ENCODE data around the gene LRRK1. TPM values are rescaled to one million over a fixed set of nuclear protein-coding genes. Genes with fewer than 3 reads are reported as not detected.
A peak's percentile ranks its signal among the peaks of the same experiment; 100 is the strongest.

Gene LRRK1
- total and polyA plus RNA-seq, 2 experiments from 2014 or later: 2.6 to 4.5 TPM

DNA sequence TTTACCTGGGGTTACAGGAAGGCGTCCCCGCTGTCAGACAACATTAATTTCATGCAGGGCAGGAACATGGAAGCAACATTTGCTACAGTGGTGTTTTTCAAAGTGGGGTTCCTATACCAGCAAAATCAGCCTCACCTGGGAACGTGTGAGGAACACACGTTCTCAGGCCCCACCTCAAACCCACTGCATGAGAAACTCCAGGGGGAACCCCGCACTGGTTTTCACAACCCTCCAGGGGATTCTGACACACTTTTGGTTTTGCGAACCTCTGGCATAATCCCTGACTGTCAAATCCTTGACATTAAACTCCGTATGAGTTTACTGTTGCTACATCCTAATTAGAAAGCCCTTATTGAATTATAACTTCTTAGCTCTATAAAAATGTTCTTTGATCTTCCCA, 127.7 kb downstream of the LRRK1 start (continued):
- TF ChIP-seq, protein P1, sequence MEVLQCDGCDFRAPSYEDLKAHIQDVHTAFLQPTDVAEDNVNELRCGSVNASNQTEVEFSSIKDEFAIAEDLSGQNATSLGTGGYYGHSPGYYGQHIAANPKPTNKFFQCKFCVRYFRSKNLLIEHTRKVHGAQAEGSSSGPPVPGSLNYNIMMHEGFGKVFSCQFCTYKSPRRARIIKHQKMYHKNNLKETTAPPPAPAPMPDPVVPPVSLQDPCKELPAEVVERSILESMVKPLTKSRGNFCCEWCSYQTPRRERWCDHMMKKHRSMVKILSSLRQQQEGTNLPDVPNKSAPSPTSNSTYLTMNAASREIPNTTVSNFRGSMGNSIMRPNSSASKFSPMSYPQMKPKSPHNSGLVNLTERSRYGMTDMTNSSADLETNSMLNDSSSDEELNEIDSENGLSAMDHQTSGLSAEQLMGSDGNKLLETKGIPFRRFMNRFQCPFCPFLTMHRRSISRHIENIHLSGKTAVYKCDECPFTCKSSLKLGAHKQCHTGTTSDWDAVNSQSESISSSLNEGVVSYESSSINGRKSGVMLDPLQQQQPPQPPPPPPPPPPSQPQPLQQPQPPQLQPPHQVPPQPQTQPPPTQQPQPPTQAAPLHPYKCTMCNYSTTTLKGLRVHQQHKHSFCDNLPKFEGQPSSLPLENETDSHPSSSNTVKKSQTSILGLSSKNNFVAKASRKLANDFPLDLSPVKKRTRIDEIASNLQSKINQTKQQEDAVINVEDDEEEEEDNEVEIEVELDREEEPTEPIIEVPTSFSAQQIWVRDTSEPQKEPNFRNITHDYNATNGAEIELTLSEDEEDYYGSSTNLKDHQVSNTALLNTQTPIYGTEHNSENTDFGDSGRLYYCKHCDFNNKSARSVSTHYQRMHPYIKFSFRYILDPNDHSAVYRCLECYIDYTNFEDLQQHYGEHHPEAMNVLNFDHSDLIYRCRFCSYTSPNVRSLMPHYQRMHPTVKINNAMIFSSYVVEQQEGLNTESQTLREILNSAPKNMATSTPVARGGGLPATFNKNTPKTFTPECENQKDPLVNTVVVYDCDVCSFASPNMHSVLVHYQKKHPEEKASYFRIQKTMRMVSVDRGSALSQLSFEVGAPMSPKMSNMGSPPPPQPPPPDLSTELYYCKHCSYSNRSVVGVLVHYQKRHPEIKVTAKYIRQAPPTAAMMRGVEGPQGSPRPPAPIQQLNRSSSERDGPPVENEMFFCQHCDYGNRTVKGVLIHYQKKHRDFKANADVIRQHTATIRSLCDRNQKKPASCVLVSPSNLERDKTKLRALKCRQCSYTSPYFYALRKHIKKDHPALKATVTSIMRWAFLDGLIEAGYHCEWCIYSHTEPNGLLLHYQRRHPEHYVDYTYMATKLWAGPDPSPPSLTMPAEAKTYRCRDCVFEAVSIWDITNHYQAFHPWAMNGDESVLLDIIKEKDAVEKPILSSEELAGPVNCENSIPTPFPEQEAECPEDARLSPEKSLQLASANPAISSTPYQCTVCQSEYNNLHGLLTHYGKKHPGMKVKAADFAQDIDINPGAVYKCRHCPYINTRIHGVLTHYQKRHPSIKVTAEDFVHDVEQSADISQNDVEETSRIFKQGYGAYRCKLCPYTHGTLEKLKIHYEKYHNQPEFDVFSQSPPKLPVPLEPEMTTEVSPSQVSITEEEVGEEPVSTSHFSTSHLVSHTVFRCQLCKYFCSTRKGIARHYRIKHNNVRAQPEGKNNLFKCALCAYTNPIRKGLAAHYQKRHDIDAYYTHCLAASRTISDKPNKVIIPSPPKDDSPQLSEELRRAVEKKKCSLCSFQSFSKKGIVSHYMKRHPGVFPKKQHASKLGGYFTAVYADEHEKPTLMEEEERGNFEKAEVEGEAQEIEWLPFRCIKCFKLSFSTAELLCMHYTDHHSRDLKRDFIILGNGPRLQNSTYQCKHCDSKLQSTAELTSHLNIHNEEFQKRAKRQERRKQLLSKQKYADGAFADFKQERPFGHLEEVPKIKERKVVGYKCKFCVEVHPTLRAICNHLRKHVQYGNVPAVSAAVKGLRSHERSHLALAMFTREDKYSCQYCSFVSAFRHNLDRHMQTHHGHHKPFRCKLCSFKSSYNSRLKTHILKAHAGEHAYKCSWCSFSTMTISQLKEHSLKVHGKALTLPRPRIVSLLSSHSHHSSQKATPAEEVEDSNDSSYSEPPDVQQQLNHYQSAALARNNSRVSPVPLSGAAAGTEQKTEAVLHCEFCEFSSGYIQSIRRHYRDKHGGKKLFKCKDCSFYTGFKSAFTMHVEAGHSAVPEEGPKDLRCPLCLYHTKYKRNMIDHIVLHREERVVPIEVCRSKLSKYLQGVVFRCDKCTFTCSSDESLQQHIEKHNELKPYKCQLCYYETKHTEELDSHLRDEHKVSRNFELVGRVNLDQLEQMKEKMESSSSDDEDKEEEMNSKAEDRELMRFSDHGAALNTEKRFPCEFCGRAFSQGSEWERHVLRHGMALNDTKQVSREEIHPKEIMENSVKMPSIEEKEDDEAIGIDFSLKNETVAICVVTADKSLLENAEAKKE (CRISPR knock-in tag; IDR thresholded peaks at IDR 0.05): no peak
- TF ChIP-seq EZH2 (IDR thresholded peaks at IDR 0.05; ENCODE audit: low read depth, unreplicated experiment): no peak
- TF ChIP-seq ZNF114 (CRISPR knock-in tag; IDR thresholded peaks at IDR 0.05): no peak
- TF ChIP-seq ZNF331 (CRISPR knock-in tag; IDR thresholded peaks at IDR 0.05; ENCODE audit: low read depth): no peak
- TF ChIP-seq POLR2AphosphoS5 (IDR thresholded peaks at IDR 0.05; ENCODE audit: low read depth): no peak
- TF ChIP-seq CREB1 (CRISPR knock-in tag; IDR thresholded peaks at IDR 0.05; ENCODE audit: low read depth): no peak
- TF ChIP-seq STAT1 (IDR thresholded peaks at IDR 0.05; ENCODE audit: unreplicated experiment): no peak

DNA sequence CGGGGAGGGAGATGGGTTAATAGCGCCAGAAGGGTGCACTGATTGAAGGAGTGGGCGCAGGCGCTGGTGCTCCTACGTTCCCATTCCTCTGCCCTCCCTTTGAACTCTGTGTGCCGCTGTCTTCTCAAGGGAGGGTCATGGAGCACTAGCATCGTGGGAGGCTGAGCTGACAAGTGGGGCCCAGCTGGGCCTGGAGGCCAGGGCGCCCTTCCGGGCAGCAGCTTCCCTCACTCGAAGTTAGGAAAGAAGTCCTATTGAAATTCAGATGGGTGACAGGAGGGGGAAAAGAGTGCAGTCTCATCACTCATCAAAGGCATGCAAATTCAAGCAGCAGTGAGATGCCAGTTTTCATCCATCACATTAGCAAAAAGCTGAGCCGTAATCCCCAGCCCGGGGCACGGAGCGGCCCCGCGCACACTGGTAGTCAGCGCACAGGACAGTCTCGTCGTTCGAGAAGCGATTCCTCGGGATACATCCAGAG, 128.2 kb downstream of the LRRK1 start:
- no peaks in the 10 kb centered on the region for H4K20me1 ChIP-seq (replicated peaks; ENCODE audit: insufficient read depth)
- no peak overlapping the region for H2AFZ ChIP-seq
- H3K4me3 Mint-ChIP-seq: peak overlapping the region; percentile 50
- H3K27ac Mint-ChIP-seq: peak overlapping the region; percentile 19; the same call in 1 of the 2 replicates
- H3K4me3 ChIP-seq: no peak overlapping the region
- peaks cover 36% of the 10 kb centered on the region for H3K4me1 Mint-ChIP-seq
- no peaks in the 10 kb centered on the region for H3K36me3 ChIP-seq (ENCODE audit: insufficient read depth)
- peak; percentile 55 for DNase-seq (ENCODE audit: low spot score)
- H3K4me1 ChIP-seq (ENCODE audit: insufficient read depth): peaks cover 18% of the 10 kb centered on the region
- peak overlapping the region; percentile 8; the same call in 1 of the 2 replicates for H3K4me2 ChIP-seq
- H3K9me2 ChIP-seq (ENCODE audit: insufficient read depth): no peaks in the 10 kb centered on the region
- peaks cover 28% of the 10 kb centered on the region for H3K27me3 Mint-ChIP-seq (ENCODE audit: insufficient read depth, low read depth, poor library complexity)
- H3F3A ChIP-seq (replicated peaks; ENCODE audit: low read depth): no peaks in the 10 kb centered on the region
- TF ChIP-seq NANOG (IDR thresholded peaks at IDR 0.05; ENCODE audit: borderline replicate concordance) (peak; percentile 38; the same call in 1 of the 2 replicates), STAT1 (IDR thresholded peaks at IDR 0.05; ENCODE audit: unreplicated experiment) (no peak)
- no peaks in the 10 kb centered on the region for H3K79me2 ChIP-seq (replicated peaks; ENCODE audit: insufficient read depth)
- no peaks in the 10 kb centered on the region for H3K9me3 Mint-ChIP-seq
- no peak overlapping the region for H3K27ac ChIP-seq (ENCODE audit: low read depth)
- no peaks in the 10 kb centered on the region for H3K27me3 ChIP-seq (ENCODE audit: insufficient read depth)
- no peaks in the 10 kb centered on the region for H3K36me3 Mint-ChIP-seq (ENCODE audit: low read depth)
- ATAC-seq: peak; percentile 69

Data from GM23338 (cell line).